Mucosa of descending colon (tissue), 3 donors: ENCODE measurements around the gene CD28. TPM values are rescaled to one million over a fixed set of nuclear protein-coding genes. Genes with fewer than 3 reads are reported as not detected.

Experiments used
- ATAC-seq: fragments of 200-7000 bp; cut with Tn5 transposase; one replicate; pipeline ENCODE4 v1.9.1; 2020; ENCODE audit warnings: mild to moderate bottlenecking, moderate library complexity
- DNase-seq, 3 donors: peaks; one replicate each; pipeline ENCODE4 v3.0.0-alpha.2; 2020
- H3K36me3 ChIP-seq: fragments of 200-600 bp; one replicate; pipeline ENCODE4 v1.8.0; 2021; ENCODE audit warnings: low read depth, mild to moderate bottlenecking
- H3K4me1 ChIP-seq: fragments of 200-600 bp; one replicate; pipeline ENCODE4 v1.8.0; 2021; ENCODE audit warnings: low read depth, mild to moderate bottlenecking
- H3K4me3 ChIP-seq: fragments of 200-600 bp; one replicate; pipeline ENCODE4 v1.8.0; 2021; ENCODE audit warnings: mild to moderate bottlenecking
- H3K9me3 ChIP-seq: fragments of 200-600 bp; one replicate; pipeline ENCODE4 v1.8.0; 2021; ENCODE audit warnings: mild to moderate bottlenecking
- intact Hi-C, 2 donors: fragments of 100-400 bp; cut with DNase I in 1 of 2; cut with micrococcal nuclease in 1 of 2; formaldehyde crosslinking; loops; one replicate each; pipeline versions ENCODE4 v1.11.0 to v1.11.1; 2022; cut with DNase I, micrococcal nuclease
- total RNA-seq, 3 donors: library from RNA; stranded (reverse); fragmentation: NEBNext Ultra II Directional in 2 of 3; extraction: Animal tissue kit (Norgen Biotek cat#: 25700) in 2 of 3; gene quantifications; one replicate each; pipeline versions ENCODE4 v1.2.1 to v1.2.4, GENCODE V29; 2021 to 2023
- TF ChIP-seq, protein P1 (sequence below): fragments of 200-600 bp; IDR thresholded peaks from one replicate; pipeline ENCODE4 v1.8.0; 2022; ENCODE audit warnings: antibody characterized with exemption, mild to moderate bottlenecking
- donor health status: DM: no; HTN: no; CAD: no; lungs with moderate emphysema.
- donor health status: DM: no; HTN: no; CAD: no.
- donor health status: DM: no; HTN: yes; CAD: no.

Gene CD28
- total RNA-seq, 3 donors from 2014 or later, result 0.41 to 1.4 (median 1.3) TPM

DNA sequence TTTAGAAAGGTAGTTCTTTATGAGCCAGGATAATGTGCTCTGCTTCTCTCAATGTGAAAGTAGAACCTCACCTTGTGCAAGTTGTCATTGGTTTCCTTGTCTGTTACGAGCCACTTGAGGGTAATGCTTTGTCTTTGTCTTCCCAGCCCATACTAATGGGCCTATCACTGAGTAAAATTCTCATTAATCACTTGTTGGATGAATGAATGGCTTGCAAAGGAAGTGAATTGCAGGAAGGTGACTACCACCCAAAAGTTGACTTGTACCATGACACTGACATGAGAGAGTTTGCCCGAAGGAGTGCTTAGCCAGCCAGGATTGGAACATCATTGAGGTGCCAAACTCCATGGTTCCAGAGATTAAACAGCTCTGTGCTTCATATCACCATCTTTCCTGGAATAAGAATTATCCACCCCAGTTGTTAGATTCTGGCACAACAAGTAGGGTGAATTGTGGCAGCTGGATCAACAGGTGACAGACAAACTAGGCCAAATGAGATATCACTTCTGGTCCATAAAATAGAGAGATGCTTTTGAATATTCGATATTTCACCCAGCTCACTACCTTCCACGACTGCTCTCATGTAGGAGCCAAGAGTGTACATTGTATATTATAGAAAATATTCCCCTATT, 20.5 kb upstream of the CD28 start:
- Histone ChIP-seq H3K4me1 (peaks cover 5% of the 10 kb centered on the region), H3K4me3 (no peak overlapping the region), H3K36me3 (no peaks in the 10 kb centered on the region), H3K9me3 (no peaks in the 10 kb centered on the region)
- intact Hi-C loops, result no loop called here
- TF ChIP-seq, protein P1, sequence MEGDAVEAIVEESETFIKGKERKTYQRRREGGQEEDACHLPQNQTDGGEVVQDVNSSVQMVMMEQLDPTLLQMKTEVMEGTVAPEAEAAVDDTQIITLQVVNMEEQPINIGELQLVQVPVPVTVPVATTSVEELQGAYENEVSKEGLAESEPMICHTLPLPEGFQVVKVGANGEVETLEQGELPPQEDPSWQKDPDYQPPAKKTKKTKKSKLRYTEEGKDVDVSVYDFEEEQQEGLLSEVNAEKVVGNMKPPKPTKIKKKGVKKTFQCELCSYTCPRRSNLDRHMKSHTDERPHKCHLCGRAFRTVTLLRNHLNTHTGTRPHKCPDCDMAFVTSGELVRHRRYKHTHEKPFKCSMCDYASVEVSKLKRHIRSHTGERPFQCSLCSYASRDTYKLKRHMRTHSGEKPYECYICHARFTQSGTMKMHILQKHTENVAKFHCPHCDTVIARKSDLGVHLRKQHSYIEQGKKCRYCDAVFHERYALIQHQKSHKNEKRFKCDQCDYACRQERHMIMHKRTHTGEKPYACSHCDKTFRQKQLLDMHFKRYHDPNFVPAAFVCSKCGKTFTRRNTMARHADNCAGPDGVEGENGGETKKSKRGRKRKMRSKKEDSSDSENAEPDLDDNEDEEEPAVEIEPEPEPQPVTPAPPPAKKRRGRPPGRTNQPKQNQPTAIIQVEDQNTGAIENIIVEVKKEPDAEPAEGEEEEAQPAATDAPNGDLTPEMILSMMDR, result no peak
- DNase-seq, result no peak
- ATAC-seq, result no peak

DNA sequence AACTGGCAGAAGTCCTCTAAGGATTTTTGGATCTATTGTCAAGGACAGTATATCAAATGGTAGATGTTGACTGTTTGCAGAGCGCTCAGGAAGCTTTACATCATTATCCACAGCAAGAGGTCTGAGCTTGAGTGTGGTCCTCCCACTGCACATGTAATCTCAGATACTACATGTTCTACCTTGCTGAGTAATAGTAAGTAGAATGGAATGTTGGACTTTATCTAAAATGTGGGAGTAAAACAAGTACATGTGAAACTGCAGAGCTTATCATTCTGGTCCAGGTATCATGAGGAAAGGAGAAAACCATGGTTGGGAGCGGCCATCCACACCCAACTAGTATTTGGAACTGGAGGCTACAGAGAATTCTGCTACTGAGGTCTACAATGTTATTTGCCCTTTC, 19.3 kb upstream of the CD28 start:
- DNase-seq (no peak), ATAC-seq (no peak)
- Histone ChIP-seq H3K9me3 (no peaks in the 10 kb centered on the region), H3K4me3 (no peak overlapping the region), H3K36me3 (no peaks in the 10 kb centered on the region), H3K4me1 (peaks cover 5% of the 10 kb centered on the region)
- intact Hi-C loops, result no loop called here
- TF ChIP-seq, protein P1, result no peak

DNA sequence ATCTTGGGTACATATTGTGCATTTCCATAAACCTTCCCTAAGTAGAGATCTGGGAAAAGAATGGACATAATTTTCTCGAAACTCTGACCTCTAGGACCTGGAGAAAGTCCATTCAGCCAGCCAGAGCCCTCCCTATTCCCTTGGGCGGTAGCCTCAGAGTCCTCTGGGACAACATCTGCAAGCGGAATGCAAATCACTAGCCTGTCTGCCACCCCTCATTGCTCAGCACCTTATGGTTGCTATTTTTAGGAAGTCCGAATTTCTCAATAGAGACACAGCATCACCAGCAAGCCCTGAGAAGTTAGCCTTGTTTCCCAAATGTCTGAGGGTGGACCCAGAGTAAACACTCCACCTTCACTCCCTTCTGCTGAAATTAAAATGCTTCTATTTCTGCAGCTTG, 17.6 kb upstream of the CD28 start:
- TF ChIP-seq, protein P1, result no peak
- H3K36me3 ChIP-seq, result no peaks in the 10 kb centered on the region
- H3K4me3 ChIP-seq, result no peak overlapping the region
- H3K4me1 ChIP-seq, result peaks cover 5% of the 10 kb centered on the region
- H3K9me3 ChIP-seq, result no peaks in the 10 kb centered on the region
- DNase-seq (peak in 1 of 3 donors; percentile 14), ATAC-seq (peak; percentile 36)
- intact Hi-C loops, result no loop called here

DNA sequence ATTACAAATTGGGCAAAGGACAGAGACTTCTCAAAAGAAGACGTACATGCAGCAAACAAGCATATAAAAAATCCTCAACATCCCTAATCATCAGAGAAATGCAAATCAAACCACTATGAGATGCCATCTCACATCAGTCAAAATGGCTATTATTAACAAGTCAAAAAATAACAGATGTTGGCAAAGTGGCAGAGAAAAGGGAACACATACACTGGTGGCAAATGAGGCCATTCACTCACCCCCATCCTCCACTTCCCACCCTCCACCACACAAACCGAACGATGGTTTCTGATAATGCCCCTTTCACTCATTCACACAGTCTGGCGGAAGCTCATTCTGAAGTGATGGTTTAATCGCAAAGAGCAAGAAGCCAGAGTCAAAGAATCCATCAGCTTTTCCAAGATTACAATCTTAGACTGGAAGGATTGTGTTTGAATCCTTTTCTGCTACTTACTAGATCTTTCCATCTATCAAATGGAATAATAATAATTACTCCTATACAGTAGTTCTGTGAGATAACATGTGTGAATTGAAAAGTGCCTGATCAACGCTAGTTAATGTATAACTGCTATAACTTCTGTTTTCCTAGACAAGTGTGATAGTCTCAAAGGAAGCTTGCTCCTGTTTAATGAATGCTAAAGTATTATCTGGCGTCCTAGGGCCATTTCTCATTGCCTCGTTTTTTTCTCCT, 16.9 kb upstream of the CD28 start:
- H3K4me1 ChIP-seq, result peaks cover 5% of the 10 kb centered on the region
- DNase-seq (no peak), ATAC-seq (peak; percentile 49)
- no peaks in the 10 kb centered on the region for H3K9me3 ChIP-seq
- H3K4me3 ChIP-seq, result no peak overlapping the region
- TF ChIP-seq, protein P1, result no peak
- intact Hi-C loops, result no loop called here
- H3K36me3 ChIP-seq, result no peaks in the 10 kb centered on the region

DNA sequence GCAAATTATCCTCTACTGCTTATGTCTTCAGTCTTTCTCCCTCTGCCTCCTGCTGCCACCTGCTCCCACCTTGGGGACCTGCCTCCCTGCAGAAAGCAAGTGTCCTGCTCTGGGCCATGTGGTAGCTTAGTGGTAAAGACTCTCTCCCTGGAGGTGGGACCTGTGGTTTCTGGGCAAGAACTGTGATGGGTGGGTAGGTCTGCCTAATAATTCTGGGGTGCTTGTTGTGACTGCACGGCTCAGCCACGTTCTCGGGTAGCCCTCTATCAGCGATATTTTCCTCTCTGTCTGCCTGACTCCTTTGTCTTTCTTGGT, 16.4 kb upstream of the CD28 start:
- H3K9me3 ChIP-seq, result no peaks in the 10 kb centered on the region
- H3K36me3 ChIP-seq, result no peaks in the 10 kb centered on the region
- DNase-seq (no peak), ATAC-seq (peak; percentile 7)
- TF ChIP-seq, protein P1, result no peak
- intact Hi-C loops, result no loop called here
- no peak overlapping the region for H3K4me3 ChIP-seq
- peaks cover 5% of the 10 kb centered on the region for H3K4me1 ChIP-seq
